HL-60/S4 (cell line): ENCODE results near the gene RGPD3.
"Not testable (repeated sequence)": the region's sequence is repeated elsewhere in the genome, so short reads cannot be mapped to it uniquely, and the experiment has no call there.

Experiments
- in situ Hi-C: fragments of 300-500 bp; cut with MboI; formaldehyde crosslinking; loops from 2 replicates; pipeline ENCODE4 v1.14.3; 2022; ENCODE audit warnings: low sequenced_read_pairs

Gene RGPD3

GRCh38 chr2:106486551-106487385 is 18.6 kb upstream of the RGPD3 start, which contains the start of gene CD8B2:
Gene CD8B2 (plus strand): TSS chr2:106487364. CDS start chr2:106487427, 63 bp downstream.
- in situ Hi-C loops: not testable (repeated sequence)

- in situ Hi-C loops: not testable (repeated sequence)
These were observed 11.3 kb upstream of the RGPD3 start for GRCh38 chr2:106479563-106479962.

- in situ Hi-C loops: not testable (repeated sequence)
These were observed 9.4 kb upstream of the RGPD3 start for GRCh38 chr2:106477647-106478046.

- in situ Hi-C loops: not testable (repeated sequence)
These were observed 2.4 kb upstream of the RGPD3 start for GRCh38 chr2:106470658-106471057.

GRCh38 chr2:106467516-106467915 is 697 bp downstream of the RGPD3 start:
- in situ Hi-C loops: not testable (repeated sequence)

GRCh38 chr2:106461882-106462281 is 6.3 kb downstream of the RGPD3 start:
- in situ Hi-C loops: not testable (repeated sequence)

GRCh38 chr2:106390680-106391079 is 77.5 kb downstream of the RGPD3 start:
- in situ Hi-C loops: not testable (repeated sequence)

- in situ Hi-C loops: not testable (repeated sequence)
These were observed 79.3 kb downstream of the RGPD3 start for GRCh38 chr2:106388814-106389410.

- in situ Hi-C loops: not testable (repeated sequence)
These were observed 83.7 kb downstream of the RGPD3 start for GRCh38 chr2:106384548-106384947.

GRCh38 chr2:106381867-106382266 is 86.3 kb downstream of the RGPD3 start:
- in situ Hi-C loops: not testable (repeated sequence)

- in situ Hi-C loops: not testable (repeated sequence)
These were observed 88.6 kb downstream of the RGPD3 start for GRCh38 chr2:106379567-106379966.

GRCh38 chr2:106369182-106369581 is 99.0 kb downstream of the RGPD3 start:
- in situ Hi-C loops: not testable (repeated sequence)

GRCh38 chr2:106366204-106366885 is 101.9 kb downstream of the RGPD3 start:
- in situ Hi-C loops: no loop called here

GRCh38 chr2:106363791-106364190 is 104.4 kb downstream of the RGPD3 start:
- in situ Hi-C loops: no loop called here

- in situ Hi-C loops: no loop called here
These were observed 105.4 kb downstream of the RGPD3 start for GRCh38 chr2:106362789-106363188.

GRCh38 chr2:106359512-106359911 is 108.7 kb downstream of the RGPD3 start:
- in situ Hi-C loops: no loop called here

GRCh38 chr2:106358521-106358920 is 109.7 kb downstream of the RGPD3 start:
- in situ Hi-C loops: no loop called here

- in situ Hi-C loops: no loop called here
These were observed 110.1 kb downstream of the RGPD3 start for GRCh38 chr2:106358081-106358480.

GRCh38 chr2:106356291-106356690 is 111.9 kb downstream of the RGPD3 start:
- in situ Hi-C loops: no loop called here

- in situ Hi-C loops: no loop called here
These were observed 114.5 kb downstream of the RGPD3 start for GRCh38 chr2:106353676-106354075.

GRCh38 chr2:106350980-106351379 is 117.2 kb downstream of the RGPD3 start:
- in situ Hi-C loops: no loop called here

GRCh38 chr2:106344302-106344701 is 123.9 kb downstream of the RGPD3 start:
- in situ Hi-C loops: no loop called here
